Glutamatergic neuron (in vitro differentiated cells): ENCODE data around the gene TMEM179. TPM values are rescaled to one million over a fixed set of nuclear protein-coding genes. Genes with fewer than 3 reads are reported as not detected.

Experiments used
- DNase-seq: peaks from one replicate; pipeline ENCODE4 v3.0.0; 2022
- H3K27ac Mint-ChIP-seq: one replicate; pipeline ENCODE4 v1.8.0; 2020; ENCODE audit warnings: mild to moderate bottlenecking, mixed read lengths, inconsistent platforms; ENCODE audit not compliant: unreplicated experiment
- H3K27me3 Mint-ChIP-seq: one replicate; pipeline ENCODE4 v1.8.0; 2020; ENCODE audit warnings: mild to moderate bottlenecking, moderate library complexity, mixed read lengths, inconsistent platforms; ENCODE audit not compliant: unreplicated experiment
- H3K36me3 Mint-ChIP-seq: one replicate; pipeline ENCODE4 v1.8.0; 2020; ENCODE audit warnings: mild to moderate bottlenecking, mixed read lengths, inconsistent platforms; ENCODE audit not compliant: unreplicated experiment
- H3K4me1 Mint-ChIP-seq: one replicate; pipeline ENCODE4 v1.8.0; 2020; ENCODE audit warnings: mild to moderate bottlenecking, low read depth, mixed read lengths, inconsistent platforms; ENCODE audit not compliant: unreplicated experiment
- H3K4me3 Mint-ChIP-seq: one replicate; pipeline ENCODE4 v1.8.0; 2020; ENCODE audit warnings: mild to moderate bottlenecking, mixed read lengths, inconsistent platforms; ENCODE audit not compliant: unreplicated experiment
- H3K9me3 Mint-ChIP-seq: one replicate; pipeline ENCODE4 v1.8.0; 2020; ENCODE audit warnings: mild to moderate bottlenecking, moderate library complexity, mixed read lengths, inconsistent platforms; ENCODE audit not compliant: unreplicated experiment
- CTCF ChIP-seq: fragments of 200-600 bp; sonication (generic); IDR thresholded peaks from one replicate; pipeline ENCODE4 v1.5.0; 2021; ENCODE audit not compliant: partially characterized antibody, unreplicated experiment
- total RNA-seq: library from RNA; stranded (reverse); fragmentation: NEBNext Ultra II Directional; extraction: Animal tissue kit (Norgen Biotek cat#: 25700); gene quantifications from one replicate; pipeline ENCODE4 v1.2.1, GENCODE V29; 2021; ENCODE audit not compliant: unreplicated experiment

Gene TMEM179
- total RNA-seq, 1 donor from 2014 or later = 28.8 TPM

- DNase-seq = no peak
- TF ChIP-seq CTCF = no peak
- Mint-ChIP-seq H3K4me1 (peaks cover 11% of the 10 kb centered on the region), H3K27ac (no peak overlapping the region), H3K27me3 (peaks cover 11% of the 10 kb centered on the region), H3K36me3 (peaks cover 4% of the 10 kb centered on the region), H3K9me3 (peaks cover 5% of the 10 kb centered on the region), H3K4me3 (no peak overlapping the region)
These were observed 18.4 kb downstream of the TMEM179 start for GRCh38 chr14:104585966-104586697.

GRCh38 chr14:104584557-104584956 is 20.0 kb downstream of the TMEM179 start:
- Mint-ChIP-seq H3K4me3 (no peak overlapping the region), H3K9me3 (peaks cover 5% of the 10 kb centered on the region), H3K27me3 (peaks cover 8% of the 10 kb centered on the region), H3K4me1 (peaks cover 11% of the 10 kb centered on the region), H3K27ac (no peak overlapping the region), H3K36me3 (peaks cover 4% of the 10 kb centered on the region)
- TF ChIP-seq CTCF = no peak
- DNase-seq = no peak

GRCh38 chr14:104583424-104584306 is 20.9 kb downstream of the TMEM179 start:
- Mint-ChIP-seq H3K27me3 (peaks cover 8% of the 10 kb centered on the region), H3K4me1 (peaks cover 13% of the 10 kb centered on the region), H3K27ac (peak overlapping the region; percentile 88), H3K4me3 (peak overlapping the region; percentile 74), H3K36me3 (peaks cover 4% of the 10 kb centered on the region), H3K9me3 (peaks cover 5% of the 10 kb centered on the region)
- no peak for TF ChIP-seq CTCF
- DNase-seq = no peak

- Mint-ChIP-seq H3K27ac (peak overlapping the region; percentile 62), H3K4me3 (no peak overlapping the region)
These were observed 21.9 kb downstream of the TMEM179 start for GRCh38 chr14:104582662-104583061.

More at GRCh38 chr14:104582662-104583061, 21.9 kb downstream of the TMEM179 start:
- Mint-ChIP-seq H3K9me3 (peaks cover 5% of the 10 kb centered on the region), H3K4me1 (peaks cover 13% of the 10 kb centered on the region), H3K27me3 (peaks cover 8% of the 10 kb centered on the region), H3K36me3 (peaks cover 4% of the 10 kb centered on the region)
- TF ChIP-seq CTCF = no peak
- DNase-seq = no peak
